GM18909 (cell line): ENCODE data around the gene RHOH.
"Not testable (repeated sequence)": the region's sequence is repeated elsewhere in the genome, so short reads cannot be mapped to it uniquely, and the experiment has no call there.

Experiments
- ATAC-seq: cut with Tn5 transposase; IDR thresholded peaks from one replicate; pipeline ENCODE4 v1.9.1; 2021; ENCODE audit warnings: mild to moderate bottlenecking; ENCODE audit not compliant: unreplicated experiment, poor library complexity

The RHOH gene

DNA sequence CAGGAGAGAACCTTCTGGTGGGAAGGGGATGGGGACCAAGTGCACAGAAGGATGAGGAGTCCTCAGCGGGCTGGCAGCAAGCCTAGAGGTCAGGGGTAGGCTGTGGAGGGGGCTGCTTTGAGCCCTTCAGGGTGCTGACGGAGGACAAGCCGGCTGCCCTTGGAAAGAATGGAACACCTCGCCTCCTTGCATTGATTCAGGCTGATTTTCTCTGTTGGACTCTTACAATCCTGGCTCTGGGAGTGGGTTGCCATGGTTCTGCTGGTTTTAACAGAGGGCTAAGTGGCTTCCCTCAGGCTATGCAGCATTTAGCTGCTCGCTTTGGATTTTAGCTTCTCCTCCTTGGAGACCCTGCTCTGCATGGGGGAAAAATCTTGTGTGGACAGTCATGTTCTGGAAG lies 88.9 kb downstream of the RHOH start:
- no peak for ATAC-seq

DNA sequence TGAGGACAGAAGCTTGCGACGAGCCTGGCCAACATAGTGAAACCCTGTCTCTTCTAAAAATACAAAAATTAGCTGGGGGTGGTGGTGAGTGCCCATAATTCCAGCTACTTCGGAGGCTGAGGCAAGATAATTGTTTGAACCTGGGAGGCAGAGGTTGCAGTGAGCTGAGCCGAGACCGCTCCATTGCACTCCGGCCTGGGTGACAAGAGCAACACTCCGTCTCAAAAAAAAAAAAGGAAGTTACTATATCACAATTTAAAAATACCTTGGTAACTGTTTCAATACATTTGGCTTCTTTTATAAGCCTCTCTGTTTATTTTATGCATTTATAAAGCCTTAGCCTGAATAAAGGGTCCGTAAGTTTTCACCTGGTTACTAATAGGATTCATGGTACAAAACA lies 91.7 kb downstream of the RHOH start:
- ATAC-seq: no peak

DNA sequence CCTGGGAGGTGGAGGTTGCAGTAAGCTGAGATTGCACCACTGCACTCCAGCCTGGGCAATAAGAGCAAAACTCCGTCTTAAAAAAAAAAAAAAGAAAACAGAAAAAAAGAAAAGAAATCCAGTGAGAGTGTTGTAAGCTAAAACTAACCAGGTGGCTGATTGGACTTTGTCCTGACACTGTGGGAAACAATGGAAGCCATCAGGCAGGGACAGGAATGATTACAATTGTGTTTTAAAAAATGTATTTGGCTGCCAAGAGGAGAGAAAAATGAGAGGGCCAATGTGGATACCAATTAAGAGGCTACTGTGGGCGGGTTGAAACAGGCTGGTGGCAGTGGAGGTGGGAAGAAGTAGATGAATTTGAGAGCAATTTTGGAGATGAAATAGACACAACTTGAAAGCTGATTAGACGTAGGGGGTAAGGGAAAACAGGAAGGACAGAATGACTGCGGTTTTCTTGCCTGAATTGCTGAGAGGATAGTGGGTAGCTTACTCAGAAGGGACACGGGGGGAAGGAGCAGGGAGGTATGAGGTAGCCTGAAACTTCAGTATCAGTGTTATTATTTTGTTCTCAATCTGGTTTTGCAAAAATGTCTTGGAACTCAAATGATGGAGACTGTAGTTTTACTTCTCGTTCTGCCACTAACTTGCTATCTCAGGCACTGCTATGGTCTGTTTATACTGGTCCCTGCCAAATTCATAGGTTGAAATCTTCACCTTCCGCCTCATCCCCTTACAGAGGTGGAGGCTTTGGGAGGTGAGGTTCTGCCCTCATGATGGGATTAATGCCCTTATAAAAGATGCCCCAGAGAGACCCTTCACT lies 92.7 kb downstream of the RHOH start:
- ATAC-seq: no peak

DNA sequence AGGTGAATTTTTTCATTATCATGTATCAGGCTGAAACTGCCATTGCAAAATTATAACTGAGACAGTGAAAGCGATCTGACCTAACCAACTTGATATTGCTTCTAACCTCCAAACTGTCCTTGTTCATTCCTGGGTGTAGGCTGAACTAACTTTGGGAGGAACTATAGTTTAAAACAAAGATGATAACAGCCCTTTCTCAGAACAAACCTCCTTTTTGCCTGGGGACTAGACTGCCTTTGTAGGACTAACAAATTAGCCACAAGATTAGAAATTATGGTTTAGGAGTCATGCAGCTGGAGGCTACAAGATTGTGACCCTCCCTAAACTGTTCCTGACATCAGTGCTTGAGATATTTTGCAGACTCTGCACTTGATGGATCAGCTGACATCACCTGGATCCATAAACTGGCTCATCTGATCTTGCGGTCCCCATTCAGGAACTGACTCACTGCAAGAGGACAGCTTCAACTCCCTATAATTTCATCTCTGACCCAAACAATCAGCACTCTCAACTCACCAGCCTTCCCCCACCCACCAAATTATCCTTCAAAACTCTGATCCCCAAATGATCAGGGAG lies 93.9 kb downstream of the RHOH start:
- ATAC-seq: not testable (repeated sequence)

DNA sequence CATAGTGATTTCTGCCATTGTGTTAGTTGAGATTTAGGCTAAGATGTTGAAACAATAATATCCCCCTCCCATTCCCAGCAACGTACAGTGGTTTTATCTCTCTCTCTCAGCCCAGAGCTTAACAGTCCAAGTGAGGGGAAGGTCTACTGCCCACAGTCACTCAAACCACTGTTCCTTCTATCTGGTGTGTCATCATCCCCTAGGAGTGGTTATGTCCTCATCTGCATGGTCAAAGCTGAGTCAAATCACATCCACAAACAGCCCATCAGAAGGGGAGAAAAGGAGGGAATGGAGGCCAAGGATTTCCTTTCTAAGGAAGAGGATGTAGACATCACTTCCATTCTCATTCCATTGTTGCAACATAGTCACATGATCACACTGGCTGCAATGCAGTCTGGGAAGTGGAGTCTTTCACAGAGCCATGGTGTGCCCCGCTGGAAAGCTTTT lies 95.5 kb downstream of the RHOH start:
- no peak for ATAC-seq

DNA sequence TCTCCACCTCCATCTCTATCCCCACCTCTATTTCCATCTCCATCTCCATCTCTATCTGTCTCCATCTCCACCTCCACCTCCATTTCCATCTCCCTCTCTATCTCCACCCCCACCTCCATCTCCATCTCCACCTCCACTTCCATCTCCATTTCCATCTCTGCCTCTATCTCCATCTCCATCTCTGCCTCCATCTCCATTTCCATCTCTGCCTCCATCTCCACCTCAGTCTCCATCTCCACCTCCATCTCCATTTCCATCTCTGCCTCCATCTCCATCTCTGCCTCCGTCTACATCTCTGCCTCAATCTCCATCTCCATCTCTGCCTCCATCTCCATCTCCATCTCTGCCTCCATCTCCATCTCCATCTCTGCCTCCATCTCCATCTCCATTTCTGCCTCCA lies 97.5 kb downstream of the RHOH start:
- ATAC-seq: no peak

DNA sequence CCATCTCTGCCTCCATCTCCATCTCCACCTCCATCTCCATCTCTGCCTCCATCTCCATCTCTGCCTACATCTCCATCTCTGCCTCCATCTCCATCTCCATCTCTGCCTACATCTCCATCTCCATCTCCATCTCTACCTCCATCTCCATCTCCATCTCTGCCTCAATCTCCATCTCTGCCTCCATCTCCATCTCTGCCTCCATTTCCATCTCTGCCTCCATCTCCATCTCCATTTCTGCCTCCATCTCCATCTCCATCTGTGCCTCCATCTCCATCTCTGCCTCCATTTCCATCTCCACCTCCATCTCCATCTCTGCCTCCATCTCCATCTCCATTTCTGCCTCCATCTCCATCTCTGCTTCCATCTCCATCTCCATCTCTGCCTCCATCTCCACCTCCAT lies 98.2 kb downstream of the RHOH start:
- not testable (repeated sequence) for ATAC-seq

DNA sequence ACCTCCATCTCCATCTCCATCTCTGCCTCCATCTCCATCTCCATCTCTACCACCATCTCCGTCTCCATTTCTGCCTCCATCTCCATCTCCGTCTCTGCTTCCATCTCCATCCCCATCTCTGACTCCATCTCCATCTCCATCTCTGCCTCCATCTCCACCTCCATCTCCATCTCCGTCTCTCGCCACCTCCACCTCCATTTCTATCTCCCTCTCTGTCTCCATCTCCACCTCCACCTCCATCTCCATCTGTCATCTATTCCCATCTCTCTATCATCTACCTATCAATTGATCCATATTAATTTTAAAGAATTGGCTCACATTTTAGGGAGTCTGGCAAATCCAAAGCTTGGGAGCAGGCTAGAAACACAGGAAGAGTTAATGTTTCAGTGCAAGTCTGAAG lies 98.7 kb downstream of the RHOH start:
- no peak for ATAC-seq
